CD4-positive, CD25-positive, alpha-beta regulatory T cell (primary cell): ENCODE data around the gene BAIAP2. TPM values are rescaled to one million over a fixed set of nuclear protein-coding genes. Genes with fewer than 3 reads are reported as not detected.

Experiments
- ATAC-seq, 2 donors: fragments of 150-1000 bp; cut with Tn5 transposase; one replicate each; pipeline ENCODE4 v1.10.0; 2021; ENCODE audit warnings: low read depth in 2 of 2, moderate number of reproducible peaks in 2 of 2, moderate library complexity in 1 of 2
- DNase-seq, 3 donors: peaks; one replicate each; pipeline versions ENCODE4 v3.0.0 to v3.0.0-alpha.2; 2012 to 2022; ENCODE audit warnings: mixed read lengths in 1 of 3
- H3K27ac ChIP-seq: one replicate; pipeline ENCODE4 v1.7.0; 2013; ENCODE audit warnings: mild to moderate bottlenecking, low read length; ENCODE audit not compliant: insufficient read depth, poor library complexity, severe bottlenecking
- H3K27me3 ChIP-seq: one replicate; pipeline ENCODE4 v1.7.0; 2013; ENCODE audit warnings: low read length; ENCODE audit not compliant: control insufficient read depth, insufficient read depth
- H3K36me3 ChIP-seq: one replicate; pipeline ENCODE4 v1.7.0; 2013; ENCODE audit warnings: mild to moderate bottlenecking, low read length, moderate library complexity; ENCODE audit not compliant: control insufficient read depth, insufficient read depth
- H3K4me1 ChIP-seq: 2 replicates; pipeline ENCODE4 v1.7.0; 2013; ENCODE audit warnings: mild to moderate bottlenecking, low read length; ENCODE audit not compliant: insufficient read depth, control insufficient read depth, poor library complexity, severe bottlenecking
- H3K4me3 ChIP-seq: one replicate; pipeline ENCODE4 v1.7.0; 2013; ENCODE audit warnings: low read depth, mild to moderate bottlenecking, low read length, moderate library complexity
- H3K9me3 ChIP-seq, 2 experiments: 1 replicate in 1 of 2; 2 replicates in 1 of 2; pipeline ENCODE4 v1.7.0; 2013; ENCODE audit warnings: low read length in 2 of 2, mild to moderate bottlenecking in 1 of 2, moderate library complexity in 1 of 2; ENCODE audit not compliant: control insufficient read depth in 2 of 2
- H3K27ac Mint-ChIP-seq, 3 donors: one replicate each; pipeline ENCODE4 v1.8.0; 2020 to 2022; ENCODE audit warnings: mild to moderate bottlenecking in 3 of 3, mixed read lengths in 3 of 3, moderate library complexity in 2 of 3
- H3K27me3 Mint-ChIP-seq: one replicate; pipeline ENCODE4 v1.8.0; 2022; ENCODE audit warnings: mild to moderate bottlenecking, mixed read lengths
- H3K36me3 Mint-ChIP-seq: one replicate; pipeline ENCODE4 v1.8.0; 2020; ENCODE audit warnings: mixed read lengths
- H3K4me1 Mint-ChIP-seq, 4 donors: one replicate each; pipeline ENCODE4 v1.8.0; 2020 to 2022; ENCODE audit warnings: mixed read lengths in 4 of 4, mild to moderate bottlenecking in 1 of 4
- H3K4me3 Mint-ChIP-seq, 4 donors: one replicate each; pipeline ENCODE4 v1.8.0; 2020 to 2022; ENCODE audit warnings: mild to moderate bottlenecking in 4 of 4, mixed read lengths in 4 of 4, moderate library complexity in 3 of 4
- H3K9me3 Mint-ChIP-seq, 7 donors: one replicate each; pipeline ENCODE4 v1.8.0; 2020 to 2022; ENCODE audit warnings: mixed read lengths in 7 of 7, mild to moderate bottlenecking in 3 of 7, moderate library complexity in 2 of 7
- polyA plus RNA-seq, 4 donors: library from polyadenylated mRNA; unstranded; fragments of 300-500 nt; fragmentation: Illumina TruSeq; gene quantifications; one replicate each; pipeline ENCODE4 v1.2.3, GENCODE V29; 2021
- total RNA-seq: library from RNA; stranded (reverse); gene quantifications from one replicate; pipeline ENCODE4 v1.2.3, GENCODE V29; 2022

Gene BAIAP2
- total and polyA plus RNA-seq, 5 donors from 2014 or later: 1.5 to 6.8 (median 1.7) TPM

- no peak overlapping the region for H3K27ac ChIP-seq
- ATAC-seq (no peak), DNase-seq (no peak)
- peaks cover 0 to 29% (median 13%) of the 10 kb centered on the region in 4 donors for H3K4me1 Mint-ChIP-seq
- peak overlapping the region in 1 of 3 donors; percentile 14 for H3K27ac Mint-ChIP-seq
- H3K36me3 ChIP-seq: no peaks in the 10 kb centered on the region
- no peaks in the 10 kb centered on the region for H3K36me3 Mint-ChIP-seq
- peaks cover 18% of the 10 kb centered on the region for H3K4me1 ChIP-seq
- H3K9me3 ChIP-seq: no peaks in the 10 kb centered on the region
- no peak overlapping the region for H3K4me3 ChIP-seq
- peak overlapping the region in 2 of 4 donors; percentile 0 to 86 for H3K4me3 Mint-ChIP-seq
- H3K9me3 Mint-ChIP-seq: no peaks in the 10 kb centered on the region
- H3K27me3 ChIP-seq: no peaks in the 10 kb centered on the region
- H3K27me3 Mint-ChIP-seq: peaks cover 9% of the 10 kb centered on the region
These were observed 3.1 kb downstream of the BAIAP2 start for GRCh38 chr17:81037798-81038733.

GRCh38 chr17:81039096-81039495 is 4.1 kb downstream of the BAIAP2 start:
- H3K9me3 ChIP-seq: no peaks in the 10 kb centered on the region
- Mint-ChIP-seq H3K4me3 (no peak overlapping the region), H3K9me3 (no peaks in the 10 kb centered on the region), H3K36me3 (no peaks in the 10 kb centered on the region), H3K4me1 (peaks cover 0 to 19% (median 5%) of the 10 kb centered on the region in 4 donors), H3K27ac (no peak overlapping the region), H3K27me3 (no peaks in the 10 kb centered on the region)
- no peak overlapping the region for H3K27ac ChIP-seq
- peaks cover 10% of the 10 kb centered on the region for H3K4me1 ChIP-seq
- H3K4me3 ChIP-seq: no peak overlapping the region
- no peak for DNase-seq
- H3K27me3 ChIP-seq: no peaks in the 10 kb centered on the region
- H3K36me3 ChIP-seq: no peaks in the 10 kb centered on the region
- no peak for ATAC-seq

GRCh38 chr17:81039854-81040758 is 5.2 kb downstream of the BAIAP2 start:
- Mint-ChIP-seq H3K36me3 (no peaks in the 10 kb centered on the region), H3K27me3 (peaks cover 5% of the 10 kb centered on the region), H3K9me3 (no peaks in the 10 kb centered on the region), H3K4me3 (peak overlapping the region in 1 of 4 donors; percentile 38), H3K27ac (no peak overlapping the region), H3K4me1 (peaks cover 0 to 17% (median 7%) of the 10 kb centered on the region in 4 donors)
- H3K9me3 ChIP-seq: no peaks in the 10 kb centered on the region
- ATAC-seq (no peak), DNase-seq (no peak)
- no peak overlapping the region for H3K27ac ChIP-seq
- H3K4me1 ChIP-seq: peaks cover 6% of the 10 kb centered on the region
- no peak overlapping the region for H3K4me3 ChIP-seq
- H3K27me3 ChIP-seq: no peaks in the 10 kb centered on the region
- no peaks in the 10 kb centered on the region for H3K36me3 ChIP-seq

- ATAC-seq: peak in 1 of 2 donors; percentile 37
- Histone ChIP-seq H3K4me1 (peaks cover 3% of the 10 kb centered on the region), H3K27me3 (no peaks in the 10 kb centered on the region), H3K4me3 (no peak overlapping the region), H3K9me3 (no peaks in the 10 kb centered on the region), H3K36me3 (no peaks in the 10 kb centered on the region), H3K27ac (no peak overlapping the region)
- peaks cover 5% of the 10 kb centered on the region for H3K27me3 Mint-ChIP-seq
- H3K4me1 Mint-ChIP-seq: peaks cover 0 to 14% (median 5%) of the 10 kb centered on the region in 4 donors
- no peaks in the 10 kb centered on the region for H3K9me3 Mint-ChIP-seq
- no peaks in the 10 kb centered on the region for H3K36me3 Mint-ChIP-seq
- no peak overlapping the region for H3K27ac Mint-ChIP-seq
- no peak overlapping the region for H3K4me3 Mint-ChIP-seq
- DNase-seq: no peak
These were observed 5.9 kb downstream of the BAIAP2 start for GRCh38 chr17:81040791-81041337.

GRCh38 chr17:81042606-81043005 is 7.7 kb downstream of the BAIAP2 start:
- Mint-ChIP-seq H3K27ac (no peak overlapping the region), H3K4me3 (no peak overlapping the region), H3K27me3 (peaks cover 5% of the 10 kb centered on the region), H3K4me1 (peaks cover 0 to 7% (median 2%) of the 10 kb centered on the region in 4 donors), H3K9me3 (no peaks in the 10 kb centered on the region), H3K36me3 (no peaks in the 10 kb centered on the region)
- H3K36me3 ChIP-seq: no peaks in the 10 kb centered on the region
- H3K27ac ChIP-seq: no peak overlapping the region
- no peaks in the 10 kb centered on the region for H3K4me1 ChIP-seq
- DNase-seq (no peak), ATAC-seq (no peak)
- H3K4me3 ChIP-seq: no peak overlapping the region
- no peaks in the 10 kb centered on the region for H3K9me3 ChIP-seq
- H3K27me3 ChIP-seq: no peaks in the 10 kb centered on the region

GRCh38 chr17:81043319-81043724 is 8.4 kb downstream of the BAIAP2 start:
- ATAC-seq (no peak), DNase-seq (no peak)
- H3K9me3 Mint-ChIP-seq: no peaks in the 10 kb centered on the region
- H3K4me1 ChIP-seq: no peaks in the 10 kb centered on the region
- peaks cover 5% of the 10 kb centered on the region for H3K27me3 Mint-ChIP-seq
- no peak overlapping the region for H3K4me3 Mint-ChIP-seq
- no peaks in the 10 kb centered on the region for H3K27me3 ChIP-seq
- no peaks in the 10 kb centered on the region for H3K36me3 ChIP-seq
- no peak overlapping the region for H3K27ac ChIP-seq
- no peak overlapping the region for H3K27ac Mint-ChIP-seq
- no peaks in the 10 kb centered on the region for H3K9me3 ChIP-seq
- H3K4me3 ChIP-seq: no peak overlapping the region
- H3K4me1 Mint-ChIP-seq: peaks cover 0 to 6% (median 2%) of the 10 kb centered on the region in 4 donors
- H3K36me3 Mint-ChIP-seq: no peaks in the 10 kb centered on the region

GRCh38 chr17:81043725-81044427 is 8.9 kb downstream of the BAIAP2 start:
- no peaks in the 10 kb centered on the region for H3K9me3 Mint-ChIP-seq
- Histone ChIP-seq H3K4me3 (no peak overlapping the region), H3K4me1 (no peaks in the 10 kb centered on the region), H3K9me3 (no peaks in the 10 kb centered on the region), H3K27ac (no peak overlapping the region), H3K27me3 (no peaks in the 10 kb centered on the region), H3K36me3 (no peaks in the 10 kb centered on the region)
- ATAC-seq (no peak), DNase-seq (no peak)
- no peak overlapping the region for H3K27ac Mint-ChIP-seq
- peaks cover 0 to 6% (median 2%) of the 10 kb centered on the region in 4 donors for H3K4me1 Mint-ChIP-seq
- H3K36me3 Mint-ChIP-seq: no peaks in the 10 kb centered on the region
- H3K4me3 Mint-ChIP-seq: no peak overlapping the region
- H3K27me3 Mint-ChIP-seq: peaks cover 5% of the 10 kb centered on the region
